G401.6 (cell line): Measurements from ENCODE around the gene WDR72.
"Not testable (repeated sequence)": the region's sequence is repeated elsewhere in the genome, so short reads cannot be mapped to it uniquely, and the experiment has no call there.

Experiments used
- FAIRE-seq: peaks from 2 replicates; lab custom pipeline; 2012; peaks lifted over from hg19 to GRCh38; lab: Jason Lieb, UNC

The WDR72 gene

GRCh38 chr15:53759411-53759931 is at the start of gene WDR72:
WDR72 (minus strand) TSS chr15:53759663; CDS start chr15:53733149, 26,514 bp downstream.
- no peak for FAIRE-seq

DNA sequence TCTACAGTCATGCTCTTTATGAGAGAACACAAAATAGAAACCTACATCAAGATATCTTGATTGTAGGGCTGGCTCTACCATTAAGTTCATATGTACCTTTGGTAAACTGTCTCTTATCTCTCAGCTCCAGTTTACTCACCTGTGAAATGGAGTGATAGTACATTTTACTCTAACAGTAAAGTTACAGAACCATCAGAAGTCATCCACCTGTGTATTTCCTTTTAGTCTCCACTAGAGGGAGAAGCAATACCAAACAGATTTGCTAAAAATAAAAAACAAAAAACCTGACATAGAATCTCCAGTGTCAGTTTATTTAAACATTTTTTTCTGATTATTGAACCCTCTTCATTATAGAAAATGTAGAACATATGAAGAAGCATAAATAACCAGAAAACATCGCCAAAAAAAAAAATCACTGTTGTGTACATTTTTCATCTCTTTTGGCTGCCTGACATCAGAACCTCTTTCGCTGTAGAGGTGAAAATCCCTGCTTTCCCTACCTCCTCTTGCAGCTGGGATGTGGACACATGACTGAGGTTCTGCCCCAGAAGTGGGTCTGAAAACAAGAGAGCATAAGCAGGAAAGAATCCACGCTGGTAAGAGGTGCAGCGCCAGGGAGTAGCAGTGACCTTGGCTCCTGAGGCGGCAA is 48.7 kb upstream of the WDR72 start:
- peak; percentile 88 for FAIRE-seq

DNA sequence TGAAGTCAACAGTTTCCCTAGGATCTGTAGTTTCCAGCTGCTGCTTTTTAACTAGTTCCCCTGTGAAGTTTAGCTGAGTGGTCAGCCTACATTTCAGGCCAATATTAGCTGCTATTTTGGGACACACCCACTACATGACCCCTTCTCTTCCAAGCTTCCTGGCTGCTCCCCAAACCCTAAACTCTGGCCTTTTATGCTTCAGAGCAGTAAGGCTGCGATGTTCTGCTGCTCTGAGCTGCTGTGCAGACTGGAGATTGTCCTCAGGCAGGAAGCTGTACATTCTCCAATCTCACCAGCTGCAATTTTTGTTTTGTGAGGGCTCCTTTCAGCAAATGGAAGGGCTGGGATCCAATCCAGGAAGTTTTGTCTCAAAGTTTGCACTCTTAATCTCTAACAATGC is 48.0 kb upstream of the WDR72 start:
- FAIRE-seq, result no peak

- FAIRE-seq, result no peak
Observed at GRCh38 chr15:53802672-53803071, 43.2 kb upstream of the WDR72 start.

- FAIRE-seq, result no peak
Observed at GRCh38 chr15:53791581-53791980, 32.1 kb upstream of the WDR72 start.

GRCh38 chr15:53789654-53790375 is 30.4 kb upstream of the WDR72 start:
- FAIRE-seq, result no peak

- FAIRE-seq, result no peak
Observed at GRCh38 chr15:53786401-53786800, 26.9 kb upstream of the WDR72 start.

DNA sequence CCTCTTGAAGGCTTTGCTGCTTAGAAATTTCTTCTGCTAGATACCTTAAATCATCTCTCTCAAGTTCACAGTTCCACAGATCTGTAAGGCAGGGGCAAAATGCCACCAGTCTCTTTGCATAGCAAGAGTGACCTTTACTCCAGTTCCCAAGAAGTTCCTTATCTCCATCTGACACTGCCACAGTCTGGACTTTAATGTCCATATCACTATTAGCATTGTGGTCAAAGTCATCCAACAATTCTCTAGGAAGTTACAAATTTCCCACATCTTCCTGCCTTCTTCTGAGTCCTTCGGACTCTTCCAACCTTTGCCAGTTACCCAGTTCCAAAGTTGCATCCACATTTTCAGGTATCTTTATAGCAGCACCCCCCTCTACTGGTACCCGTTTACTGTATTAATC is 25.8 kb upstream of the WDR72 start:
- FAIRE-seq, result not testable (repeated sequence)

DNA sequence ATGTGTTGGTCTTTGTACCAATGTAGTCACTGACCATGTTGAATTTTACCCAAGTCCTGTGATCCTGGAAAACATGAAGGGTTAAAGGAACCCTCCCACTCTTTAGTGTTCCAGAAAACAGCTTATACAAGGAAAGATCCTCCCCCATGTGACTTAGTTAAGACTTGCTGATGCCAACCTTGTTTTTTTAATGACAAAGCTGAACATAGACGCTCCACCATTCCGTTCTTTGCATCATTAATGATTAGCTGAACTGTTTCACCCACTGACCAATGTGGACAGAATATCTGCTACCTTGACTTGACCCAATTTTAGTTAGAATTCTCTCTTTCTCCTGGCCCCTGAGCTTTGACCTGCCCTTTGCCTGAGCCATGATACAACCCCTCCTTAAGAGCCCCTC is 3.5 kb upstream of the WDR72 start:
- no peak for FAIRE-seq

GRCh38 chr15:53758412-53758811 is 1.1 kb downstream of the WDR72 start:
- FAIRE-seq, result no peak

GRCh38 chr15:53757906-53758305 is 1.6 kb downstream of the WDR72 start:
- FAIRE-seq, result no peak

DNA sequence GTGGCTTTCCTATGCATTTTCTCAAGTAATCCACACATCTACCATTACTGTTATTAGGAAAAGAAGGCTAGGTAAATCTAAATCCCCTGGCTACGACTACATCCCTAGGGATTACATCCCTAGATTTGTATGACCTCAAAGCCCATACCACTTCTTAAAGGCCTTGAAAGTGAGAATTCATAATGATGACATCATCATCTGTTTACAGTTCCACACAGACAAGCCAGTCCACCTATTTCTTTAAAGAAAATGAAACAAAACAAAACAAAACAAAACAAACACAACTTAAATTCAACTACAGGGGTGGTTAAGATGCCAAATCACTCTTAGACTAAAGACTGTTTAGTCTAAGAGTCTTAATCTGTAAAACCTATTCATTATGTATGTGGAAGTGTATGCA is 5.7 kb downstream of the WDR72 start:
- no peak for FAIRE-seq

DNA sequence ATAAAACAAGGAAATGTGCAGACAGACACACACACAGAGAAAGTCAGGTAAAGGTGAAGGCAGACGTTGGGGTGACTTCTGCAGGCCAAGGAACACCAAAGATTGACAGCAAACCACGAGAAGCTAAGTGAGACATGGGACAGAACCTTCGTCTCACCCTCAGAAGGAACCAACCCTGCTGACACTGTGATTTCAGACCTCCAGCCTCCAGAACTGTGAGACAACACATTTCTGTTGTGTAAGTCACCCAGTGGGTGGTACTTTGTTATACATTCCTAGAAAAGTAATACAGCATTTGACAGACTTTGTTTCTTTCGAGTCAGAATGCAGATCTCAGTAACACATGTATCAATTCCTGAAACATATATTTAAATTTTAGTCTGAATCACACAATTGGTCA is 7.1 kb downstream of the WDR72 start:
- FAIRE-seq, result no peak

- no peak for FAIRE-seq
Observed at GRCh38 chr15:53747501-53748068, 11.9 kb downstream of the WDR72 start.

DNA sequence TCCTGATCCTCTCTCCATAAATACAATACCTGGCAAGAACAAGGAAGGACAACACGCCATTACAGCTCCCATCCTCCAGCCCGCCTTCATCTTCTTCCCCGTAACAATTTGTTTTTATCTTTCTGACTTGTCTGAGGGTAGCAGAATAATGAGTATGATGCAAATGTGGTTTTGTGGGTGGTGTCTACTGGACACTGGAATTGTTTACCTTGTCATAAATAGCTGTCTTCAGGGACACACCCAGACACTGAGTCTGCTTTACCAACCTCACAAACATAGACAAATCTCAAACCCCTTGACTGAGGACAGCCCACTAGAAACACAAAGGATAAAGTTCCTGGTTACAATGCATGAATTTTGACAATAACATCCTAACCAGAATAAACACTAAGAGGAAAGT is 13.4 kb downstream of the WDR72 start:
- FAIRE-seq, result no peak

DNA sequence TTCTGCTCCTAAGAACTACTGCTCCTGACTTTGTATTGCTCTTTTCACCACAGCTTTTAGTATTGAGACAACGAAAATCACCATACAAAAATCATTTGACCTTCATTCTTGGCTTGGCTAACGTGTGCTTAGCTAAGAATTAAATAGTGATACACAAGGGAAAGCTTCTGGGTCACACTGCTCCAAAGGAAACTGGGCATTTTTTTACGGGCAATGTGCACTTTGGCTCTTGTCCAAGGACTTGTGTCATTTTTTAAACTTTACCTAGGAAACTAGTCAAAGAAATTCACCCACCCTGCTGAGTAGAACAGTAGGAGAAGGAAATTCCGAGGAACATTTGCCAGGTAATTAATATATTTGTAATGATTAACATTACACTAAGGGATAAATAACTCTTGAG is 19.8 kb downstream of the WDR72 start:
- FAIRE-seq, result no peak

- FAIRE-seq, result no peak
Observed at GRCh38 chr15:53739187-53739586, 20.3 kb downstream of the WDR72 start.

DNA sequence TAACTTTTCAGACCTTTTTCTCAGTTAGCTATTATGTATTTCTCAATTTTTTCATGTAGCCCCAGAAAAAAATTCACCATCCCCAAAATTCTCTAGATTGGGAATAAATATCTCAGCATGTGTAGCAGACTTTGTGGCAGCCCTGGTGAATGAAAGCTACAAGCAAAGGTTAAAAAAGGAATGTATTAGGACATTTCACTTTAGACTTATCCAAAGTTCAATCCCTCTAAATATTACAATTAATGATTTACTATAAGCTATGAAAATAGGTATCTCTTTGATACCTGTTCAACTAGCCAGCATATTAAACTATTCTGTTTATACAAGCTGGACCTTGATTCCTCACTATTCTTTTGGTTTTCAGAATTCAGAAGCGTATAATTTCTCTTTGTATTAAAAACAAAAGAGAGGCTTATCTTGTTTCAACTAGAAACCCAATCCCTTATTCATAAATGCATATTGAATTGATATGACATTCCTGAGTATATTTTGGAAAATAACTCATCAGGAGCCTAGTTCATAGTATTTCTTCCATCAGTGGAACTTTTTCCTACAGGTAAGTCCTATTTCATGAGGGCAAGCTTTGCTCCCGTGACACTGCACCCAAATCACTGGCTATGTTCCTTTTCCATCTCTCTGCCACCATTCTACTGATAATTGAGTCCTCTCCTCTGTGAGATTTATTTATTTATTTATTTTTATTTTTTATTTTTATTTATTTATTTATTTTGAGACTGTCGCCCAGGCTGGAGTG is 38.0 kb downstream of the WDR72 start:
- FAIRE-seq, result no peak

DNA sequence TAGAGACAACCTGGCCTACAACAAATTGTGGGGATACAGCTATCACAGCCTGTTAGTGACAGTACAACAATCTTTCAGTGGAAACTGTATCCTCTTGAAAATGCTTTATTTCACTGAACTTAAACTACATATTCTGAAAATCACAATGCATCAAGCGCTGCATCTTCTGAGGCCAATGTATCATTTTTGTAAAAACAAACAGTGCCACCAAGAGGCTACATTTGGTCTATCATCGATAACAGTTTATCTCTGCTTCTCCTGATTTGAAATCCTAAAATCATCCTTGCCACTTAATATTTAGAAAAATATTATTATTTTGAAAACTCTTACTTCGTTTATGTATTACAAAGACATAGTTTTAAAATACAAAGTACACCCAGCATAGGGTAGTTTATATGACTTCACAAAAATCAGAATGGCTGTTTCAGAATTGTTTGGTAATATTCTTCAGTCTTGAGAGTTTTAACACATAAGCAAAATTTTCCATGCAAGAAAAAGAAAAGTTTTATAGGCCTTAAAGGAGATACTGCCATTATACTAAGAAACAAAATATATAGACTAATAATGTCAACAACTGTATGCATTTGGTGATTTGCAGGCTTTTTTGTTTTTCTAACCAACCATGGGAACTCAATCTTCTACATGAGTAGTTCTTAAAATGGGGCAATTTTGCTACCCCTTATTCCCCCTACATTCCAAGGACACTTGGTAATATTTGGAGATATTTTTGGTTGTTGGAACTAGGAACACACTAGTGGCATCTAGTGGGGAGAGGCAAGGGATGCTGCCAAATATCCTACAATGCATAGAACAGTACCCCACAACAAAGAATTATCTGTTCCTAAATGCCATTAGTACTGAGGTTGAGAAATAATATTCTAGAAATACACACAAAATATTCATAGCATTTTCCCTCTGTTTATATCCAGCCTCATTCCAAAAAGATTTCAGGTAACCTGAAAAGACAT is 42.3 kb downstream of the WDR72 start:
- peak; percentile 11 for FAIRE-seq

DNA sequence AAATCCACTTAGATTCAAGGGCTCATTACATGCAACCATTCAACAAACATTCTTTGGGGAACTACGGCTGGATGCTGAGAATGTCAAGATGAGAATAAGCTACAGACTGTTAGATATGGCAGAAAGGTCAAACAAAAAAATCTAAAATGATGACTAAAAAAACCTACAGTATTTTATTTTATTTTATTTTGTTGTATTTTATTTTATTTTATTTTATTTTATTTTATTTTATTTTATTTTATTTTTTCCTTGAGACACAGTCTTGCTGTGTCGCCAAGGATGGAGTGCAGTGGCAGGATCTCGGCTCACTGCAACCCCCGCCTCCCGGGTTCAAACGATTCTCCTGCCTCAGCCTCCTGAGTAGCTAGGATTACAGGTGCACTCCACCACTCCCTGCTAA is 46.2 kb downstream of the WDR72 start:
- FAIRE-seq, result no peak

DNA sequence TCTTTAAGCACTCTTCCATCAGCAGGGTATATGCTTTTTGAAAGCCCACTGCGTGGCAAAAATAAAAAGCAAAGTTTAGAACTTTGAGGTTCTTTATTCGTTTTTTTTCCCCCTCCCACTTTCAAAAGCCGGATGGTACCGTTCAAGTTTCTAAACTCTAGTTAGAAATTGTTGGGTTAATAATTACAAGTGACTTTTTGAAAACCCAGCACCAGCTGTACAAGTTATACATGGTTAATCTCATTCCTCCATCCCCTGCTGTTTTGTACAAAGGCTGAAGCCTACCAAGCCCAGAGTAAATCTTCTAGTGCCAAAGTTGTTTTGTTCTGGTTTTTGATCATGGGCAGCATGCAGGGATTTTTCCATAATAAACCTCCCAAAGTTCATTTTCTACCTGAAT is 48.6 kb downstream of the WDR72 start:
- no peak for FAIRE-seq

DNA sequence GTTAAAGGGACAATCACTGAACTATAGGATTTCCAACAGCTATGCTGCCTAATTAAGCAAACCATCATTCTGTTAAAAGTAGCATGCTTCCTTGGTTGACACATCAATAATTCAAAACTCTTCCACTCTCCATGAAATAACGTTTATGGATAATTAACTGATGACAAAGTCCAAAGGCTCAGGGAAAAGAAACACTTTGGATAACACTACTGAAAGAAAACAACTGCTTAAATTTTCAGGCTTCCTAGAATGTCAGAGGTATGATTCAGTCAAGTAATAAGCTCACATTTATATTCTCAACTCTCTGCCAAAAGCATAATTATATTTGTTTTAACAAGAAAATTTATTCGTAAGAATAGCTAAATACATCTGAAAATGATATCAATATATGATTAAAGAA is 49.6 kb downstream of the WDR72 start:
- no peak for FAIRE-seq
